ENCODE results near the gene TMED6. TPM values are rescaled to one million over a fixed set of nuclear protein-coding genes. Genes with fewer than 3 reads are reported as not detected.
A peak's percentile ranks its signal among the peaks of the same experiment; 100 is the strongest.

The TMED6 gene
- total RNA-seq, 2 donors from 2014 or later: 1.5 TPM; not detected in 1

- H3K4me3 ChIP-seq: peak within 1 kb of the TSS; percentile 95
- no peaks in the 10 kb centered on the region for H3K27me3 ChIP-seq (replicated peaks; ENCODE audit: insufficient read depth)
- peak; percentile 85 for DNase-seq (ENCODE audit: low spot score)
- peaks cover 17 to 19% of the 10 kb centered on the region in 2 donors for H3K4me1 ChIP-seq (ENCODE audit: control insufficient read depth in 1 of 2, low read depth in 2 of 2)
- ATAC-seq (ENCODE audit: insufficient number of reproducible peaks, low FRiP score, low read depth): peak; percentile 98
- TF ChIP-seq CTCF (IDR thresholded peaks at IDR 0.05): peak; percentile 95
- peak within 1 kb of the TSS; percentile 81 to 86 for H3K27ac ChIP-seq
- H3K9me3 ChIP-seq: no peaks in the 10 kb centered on the region
- H3K36me3 ChIP-seq: peaks cover under 1% of the 10 kb centered on the region
These were observed 40.7 kb downstream of the TMED6 start, which contains the start of gene VPS4A for GRCh38 chr16:69310653-69311532. TSS of gene VPS4A (plus strand) at chr16:69311350. CDS start at chr16:69311512, 162 bp downstream.

- no peak for DNase-seq (ENCODE audit: low spot score)
- no peaks in the 10 kb centered on the region for H3K9me3 ChIP-seq
- peaks cover 6% of the 10 kb centered on the region for H3K36me3 ChIP-seq
- no peaks in the 10 kb centered on the region for H3K27me3 ChIP-seq (replicated peaks; ENCODE audit: insufficient read depth)
- ATAC-seq (ENCODE audit: insufficient number of reproducible peaks, low FRiP score, low read depth): no peak
- no peak overlapping the region for H3K27ac ChIP-seq
- TF ChIP-seq CTCF (IDR thresholded peaks at IDR 0.05): no peak
- H3K4me1 ChIP-seq (ENCODE audit: control insufficient read depth in 1 of 2, low read depth in 2 of 2): peaks cover 17 to 19% of the 10 kb centered on the region in 2 donors
- H3K4me3 ChIP-seq: no peak overlapping the region
These were observed 42.3 kb downstream of the TMED6 start for GRCh38 chr16:69309316-69309715.

GRCh38 chr16:69307856-69308255 lies 43.7 kb downstream of the TMED6 start:
- no peak for TF ChIP-seq CTCF (IDR thresholded peaks at IDR 0.05)
- no peak for DNase-seq (ENCODE audit: low spot score)
- Histone ChIP-seq H3K9me3 (no peaks in the 10 kb centered on the region), H3K27me3 (replicated peaks; ENCODE audit: insufficient read depth) (no peaks in the 10 kb centered on the region), H3K4me1 (ENCODE audit: control insufficient read depth in 1 of 2, low read depth in 2 of 2) (peaks cover 14% of the 10 kb centered on the region in 2 donors), H3K36me3 (peaks cover 6% of the 10 kb centered on the region), H3K4me3 (no peak overlapping the region), H3K27ac (no peak overlapping the region)
- ATAC-seq (ENCODE audit: insufficient number of reproducible peaks, low FRiP score, low read depth): no peak

- Histone ChIP-seq H3K27me3 (replicated peaks; ENCODE audit: insufficient read depth) (no peaks in the 10 kb centered on the region), H3K27ac (no peak overlapping the region), H3K4me3 (no peak overlapping the region), H3K9me3 (no peaks in the 10 kb centered on the region), H3K36me3 (peaks cover 6% of the 10 kb centered on the region), H3K4me1 (ENCODE audit: control insufficient read depth in 1 of 2, low read depth in 2 of 2) (peaks cover 6 to 9% of the 10 kb centered on the region in 2 donors)
- no peak for ATAC-seq (ENCODE audit: insufficient number of reproducible peaks, low FRiP score, low read depth)
- TF ChIP-seq CTCF (IDR thresholded peaks at IDR 0.05): no peak
- DNase-seq (ENCODE audit: low spot score): no peak
These were observed 44.5 kb downstream of the TMED6 start for GRCh38 chr16:69307091-69307490.

GRCh38 chr16:69306031-69306430 lies 45.6 kb downstream of the TMED6 start:
- Histone ChIP-seq H3K36me3 (peaks cover 6% of the 10 kb centered on the region), H3K4me3 (no peak overlapping the region), H3K4me1 (ENCODE audit: control insufficient read depth in 1 of 2, low read depth in 2 of 2) (peaks cover 3 to 5% of the 10 kb centered on the region in 2 donors), H3K9me3 (no peaks in the 10 kb centered on the region), H3K27ac (no peak overlapping the region), H3K27me3 (replicated peaks; ENCODE audit: insufficient read depth) (no peaks in the 10 kb centered on the region)
- TF ChIP-seq CTCF (IDR thresholded peaks at IDR 0.05): no peak
- ATAC-seq (ENCODE audit: insufficient number of reproducible peaks, low FRiP score, low read depth): no peak
- DNase-seq (ENCODE audit: low spot score): no peak
